ENCODE measurements around the gene CX3CL1. TPM values are rescaled to one million over a fixed set of nuclear protein-coding genes. Genes with fewer than 3 reads are reported as not detected.
"Not testable (repeated sequence)": the region's sequence is repeated elsewhere in the genome, so short reads cannot be mapped to it uniquely, and the experiment has no call there.

CX3CL1 gene
- total RNA-seq, 4 donors from 2014 or later: 1.0 to 31.2 (median 7.1) TPM

DNA sequence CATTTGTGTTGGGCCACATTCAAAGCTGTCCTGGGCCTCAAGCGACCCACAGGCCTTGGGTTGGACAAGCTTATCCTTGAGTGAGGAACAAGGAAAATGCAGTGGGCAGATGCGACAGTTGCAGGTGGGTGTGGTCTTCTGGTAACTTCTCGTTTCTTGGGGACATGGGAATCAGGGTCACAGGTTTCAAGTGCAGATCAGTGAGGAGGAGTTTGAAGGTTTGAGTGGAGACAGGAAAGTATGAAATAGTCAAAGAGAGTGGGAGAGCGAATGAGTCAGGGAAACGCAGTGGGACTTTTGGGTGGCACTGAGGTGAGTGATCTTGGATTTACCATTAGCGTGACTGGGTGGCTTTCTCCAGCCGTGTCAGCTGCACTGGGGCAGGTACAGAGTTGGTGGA is 29.1 kb upstream of the CX3CL1 start:
- intact Hi-C loops (cut with DNase I; ENCODE audit: low total_unique reads): no loop called here
- no peak for DNase-seq
- no peak for TF ChIP-seq POLR2A (IDR thresholded peaks at IDR 0.05)
- TF ChIP-seq, protein P1, sequence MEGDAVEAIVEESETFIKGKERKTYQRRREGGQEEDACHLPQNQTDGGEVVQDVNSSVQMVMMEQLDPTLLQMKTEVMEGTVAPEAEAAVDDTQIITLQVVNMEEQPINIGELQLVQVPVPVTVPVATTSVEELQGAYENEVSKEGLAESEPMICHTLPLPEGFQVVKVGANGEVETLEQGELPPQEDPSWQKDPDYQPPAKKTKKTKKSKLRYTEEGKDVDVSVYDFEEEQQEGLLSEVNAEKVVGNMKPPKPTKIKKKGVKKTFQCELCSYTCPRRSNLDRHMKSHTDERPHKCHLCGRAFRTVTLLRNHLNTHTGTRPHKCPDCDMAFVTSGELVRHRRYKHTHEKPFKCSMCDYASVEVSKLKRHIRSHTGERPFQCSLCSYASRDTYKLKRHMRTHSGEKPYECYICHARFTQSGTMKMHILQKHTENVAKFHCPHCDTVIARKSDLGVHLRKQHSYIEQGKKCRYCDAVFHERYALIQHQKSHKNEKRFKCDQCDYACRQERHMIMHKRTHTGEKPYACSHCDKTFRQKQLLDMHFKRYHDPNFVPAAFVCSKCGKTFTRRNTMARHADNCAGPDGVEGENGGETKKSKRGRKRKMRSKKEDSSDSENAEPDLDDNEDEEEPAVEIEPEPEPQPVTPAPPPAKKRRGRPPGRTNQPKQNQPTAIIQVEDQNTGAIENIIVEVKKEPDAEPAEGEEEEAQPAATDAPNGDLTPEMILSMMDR (IDR thresholded peaks at IDR 0.05): no peak

DNA sequence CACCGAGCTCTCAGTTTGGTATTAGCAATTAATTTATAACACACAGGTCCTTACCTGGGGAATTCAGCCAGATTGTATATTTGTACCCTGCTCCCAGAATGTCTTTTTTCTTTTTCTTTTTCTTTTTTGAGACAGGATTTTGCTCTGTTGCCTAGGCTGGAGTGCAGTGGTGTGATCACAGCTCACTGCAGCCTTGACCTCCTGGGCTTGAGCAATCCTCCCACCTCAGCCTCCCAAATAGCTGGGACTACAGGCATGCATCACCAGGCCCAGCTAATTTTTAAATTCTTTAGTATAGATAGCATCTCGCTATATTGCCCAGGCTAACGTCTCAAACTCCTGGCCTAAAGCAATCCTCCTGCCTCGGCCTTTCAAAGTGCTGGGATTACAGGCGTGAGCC is 28.2 kb upstream of the CX3CL1 start:
- H3K36me3 ChIP-seq; H3K9me3 ChIP-seq; DNase-seq; H3K27me3 ChIP-seq; H3K4me1 ChIP-seq; H3K27ac ChIP-seq; H3K4me3 ChIP-seq; intact Hi-C loops (cut with DNase I; ENCODE audit: low total_unique reads): not testable (repeated sequence)

More for the DNA sequence above, 29.1 kb upstream of the CX3CL1 start:
- no peak overlapping the region for H3K27ac ChIP-seq
- no peaks in the 10 kb centered on the region for H3K4me1 ChIP-seq
- no peak overlapping the region for H3K4me3 ChIP-seq
- H3K27me3 ChIP-seq: no peaks in the 10 kb centered on the region
- no peaks in the 10 kb centered on the region for H3K36me3 ChIP-seq
- H3K9me3 ChIP-seq: no peaks in the 10 kb centered on the region

DNA sequence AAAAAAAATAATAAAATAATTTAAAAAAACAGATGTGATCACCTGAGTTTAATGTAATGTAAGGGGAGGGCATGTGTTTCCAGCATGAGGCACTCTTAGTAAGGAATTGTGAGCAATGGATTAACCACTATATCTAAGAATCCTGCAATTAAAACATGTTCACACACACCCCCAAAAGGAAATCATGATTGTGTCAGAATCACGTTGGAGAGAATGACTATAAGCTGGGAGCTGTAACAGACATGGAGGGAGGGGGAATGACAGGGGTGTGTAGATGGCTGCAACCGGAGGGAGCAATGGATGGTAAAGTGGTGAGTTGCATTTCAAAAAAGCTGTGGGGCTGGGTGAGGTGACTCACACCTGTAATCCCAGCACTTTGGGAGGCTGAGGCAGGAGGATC is 27.3 kb upstream of the CX3CL1 start:
- Histone ChIP-seq H3K4me1 (no peaks in the 10 kb centered on the region), H3K4me3 (no peak overlapping the region), H3K27me3 (no peaks in the 10 kb centered on the region), H3K27ac (no peak overlapping the region), H3K36me3 (no peaks in the 10 kb centered on the region), H3K9me3 (no peaks in the 10 kb centered on the region)
- no peak for TF ChIP-seq POLR2A (IDR thresholded peaks at IDR 0.05)
- TF ChIP-seq, protein P1 (IDR thresholded peaks at IDR 0.05): no peak
- intact Hi-C loops (cut with DNase I; ENCODE audit: low total_unique reads): no loop called here
- no peak for DNase-seq

DNA sequence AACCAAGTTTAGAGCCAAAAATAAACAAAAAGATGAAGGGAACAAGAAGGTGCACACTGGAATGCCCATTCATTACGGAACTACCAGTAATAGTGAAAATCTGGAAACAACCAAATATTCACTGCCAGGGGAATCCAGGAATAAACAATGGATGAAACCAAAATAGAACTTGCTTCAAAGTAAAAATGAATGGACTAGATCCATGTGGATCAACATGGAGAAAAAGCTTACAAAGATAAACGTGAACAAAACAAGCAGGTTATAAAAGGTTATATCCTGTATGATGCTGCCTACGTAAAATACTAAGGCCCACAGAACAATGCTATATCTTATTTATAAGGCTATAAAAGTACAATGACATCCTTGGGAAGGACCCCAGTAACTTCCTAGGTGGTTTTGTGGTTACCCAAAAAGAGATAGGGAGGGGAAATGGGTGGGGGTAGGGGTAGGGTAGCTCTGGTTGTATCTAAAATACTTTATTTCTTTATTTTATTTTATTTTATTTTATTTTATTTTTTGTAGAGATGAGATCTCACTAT is 26.6 kb upstream of the CX3CL1 start:
- no peak for DNase-seq
- Histone ChIP-seq H3K4me1 (no peaks in the 10 kb centered on the region), H3K9me3 (no peaks in the 10 kb centered on the region), H3K27me3 (no peaks in the 10 kb centered on the region), H3K36me3 (no peaks in the 10 kb centered on the region), H3K27ac (no peak overlapping the region), H3K4me3 (no peak overlapping the region)
- TF ChIP-seq, protein P1 (IDR thresholded peaks at IDR 0.05): no peak
- no peak for TF ChIP-seq POLR2A (IDR thresholded peaks at IDR 0.05)
- intact Hi-C loops (cut with DNase I; ENCODE audit: low total_unique reads): no loop called here

DNA sequence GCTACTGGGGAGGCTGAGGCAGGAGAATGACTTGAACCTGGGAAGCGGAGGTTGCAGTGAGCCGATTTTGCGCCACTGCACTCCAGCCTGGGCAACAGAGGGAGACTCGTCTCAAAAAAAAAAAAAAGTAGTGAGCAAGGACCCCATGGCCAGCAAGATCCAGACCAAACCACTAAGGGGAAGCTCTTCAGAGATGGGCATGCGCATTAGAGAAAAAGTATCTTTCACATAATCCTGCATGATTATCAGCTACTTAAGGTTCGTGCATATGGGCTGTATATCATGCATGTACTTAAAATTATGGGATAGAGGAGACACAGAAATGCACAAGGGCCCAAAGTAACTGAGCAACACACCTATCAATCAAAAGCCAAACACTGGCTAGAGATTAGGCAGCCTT is 24.4 kb upstream of the CX3CL1 start:
- Histone ChIP-seq H3K4me1 (no peaks in the 10 kb centered on the region), H3K36me3 (no peaks in the 10 kb centered on the region), H3K9me3 (no peaks in the 10 kb centered on the region), H3K27ac (no peak overlapping the region), H3K27me3 (no peaks in the 10 kb centered on the region), H3K4me3 (no peak overlapping the region)
- TF ChIP-seq, protein P1 (IDR thresholded peaks at IDR 0.05): no peak
- TF ChIP-seq POLR2A (IDR thresholded peaks at IDR 0.05): no peak
- no peak for DNase-seq
- intact Hi-C loops (cut with DNase I; ENCODE audit: low total_unique reads): no loop called here

DNA sequence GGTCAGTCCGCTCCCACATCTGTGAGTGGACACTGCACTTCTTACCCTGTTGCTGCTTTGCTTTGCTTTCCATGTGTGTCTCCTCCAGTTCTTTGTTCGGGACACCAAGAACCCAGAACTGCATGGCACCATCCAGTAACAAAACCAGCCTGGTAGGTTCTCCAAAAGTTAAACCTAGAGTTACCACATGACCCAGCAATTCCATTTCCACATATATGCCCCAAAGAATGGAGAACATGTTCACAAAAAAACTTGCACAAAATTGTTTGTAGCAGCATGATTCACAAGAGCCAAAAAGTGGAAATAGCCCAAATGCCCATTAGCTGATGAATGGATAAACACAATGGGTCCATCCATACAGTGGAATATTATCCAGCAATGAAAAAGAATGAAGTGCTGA is 24.0 kb upstream of the CX3CL1 start:
- H3K4me1 ChIP-seq: no peaks in the 10 kb centered on the region
- no peak overlapping the region for H3K4me3 ChIP-seq
- no peaks in the 10 kb centered on the region for H3K27me3 ChIP-seq
- H3K36me3 ChIP-seq: no peaks in the 10 kb centered on the region
- TF ChIP-seq POLR2A (IDR thresholded peaks at IDR 0.05): no peak
- TF ChIP-seq, protein P1 (IDR thresholded peaks at IDR 0.05): no peak
- no peaks in the 10 kb centered on the region for H3K9me3 ChIP-seq
- intact Hi-C loops (cut with DNase I; ENCODE audit: low total_unique reads): no loop called here
- H3K27ac ChIP-seq: no peak overlapping the region
- DNase-seq: no peak

Measured in uterus (tissue), 4 donors.